Stimulated activated CD8-positive, alpha-beta memory T cell treated with anti-CD3 and anti-CD28 coated beads, Interleukin-4, amount 100 ng/mL, for 24 hours (primary cell): ENCODE measurements around the gene TSHZ2.

Experiments
- DNase-seq: peaks from one replicate; pipeline ENCODE4 v3.0.0-alpha.2; 2020; ENCODE audit warnings: low read depth

Gene TSHZ2, protein sequence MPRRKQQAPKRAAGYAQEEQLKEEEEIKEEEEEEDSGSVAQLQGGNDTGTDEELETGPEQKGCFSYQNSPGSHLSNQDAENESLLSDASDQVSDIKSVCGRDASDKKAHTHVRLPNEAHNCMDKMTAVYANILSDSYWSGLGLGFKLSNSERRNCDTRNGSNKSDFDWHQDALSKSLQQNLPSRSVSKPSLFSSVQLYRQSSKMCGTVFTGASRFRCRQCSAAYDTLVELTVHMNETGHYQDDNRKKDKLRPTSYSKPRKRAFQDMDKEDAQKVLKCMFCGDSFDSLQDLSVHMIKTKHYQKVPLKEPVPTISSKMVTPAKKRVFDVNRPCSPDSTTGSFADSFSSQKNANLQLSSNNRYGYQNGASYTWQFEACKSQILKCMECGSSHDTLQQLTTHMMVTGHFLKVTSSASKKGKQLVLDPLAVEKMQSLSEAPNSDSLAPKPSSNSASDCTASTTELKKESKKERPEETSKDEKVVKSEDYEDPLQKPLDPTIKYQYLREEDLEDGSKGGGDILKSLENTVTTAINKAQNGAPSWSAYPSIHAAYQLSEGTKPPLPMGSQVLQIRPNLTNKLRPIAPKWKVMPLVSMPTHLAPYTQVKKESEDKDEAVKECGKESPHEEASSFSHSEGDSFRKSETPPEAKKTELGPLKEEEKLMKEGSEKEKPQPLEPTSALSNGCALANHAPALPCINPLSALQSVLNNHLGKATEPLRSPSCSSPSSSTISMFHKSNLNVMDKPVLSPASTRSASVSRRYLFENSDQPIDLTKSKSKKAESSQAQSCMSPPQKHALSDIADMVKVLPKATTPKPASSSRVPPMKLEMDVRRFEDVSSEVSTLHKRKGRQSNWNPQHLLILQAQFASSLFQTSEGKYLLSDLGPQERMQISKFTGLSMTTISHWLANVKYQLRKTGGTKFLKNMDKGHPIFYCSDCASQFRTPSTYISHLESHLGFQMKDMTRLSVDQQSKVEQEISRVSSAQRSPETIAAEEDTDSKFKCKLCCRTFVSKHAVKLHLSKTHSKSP (N-terminal part only)

DNA sequence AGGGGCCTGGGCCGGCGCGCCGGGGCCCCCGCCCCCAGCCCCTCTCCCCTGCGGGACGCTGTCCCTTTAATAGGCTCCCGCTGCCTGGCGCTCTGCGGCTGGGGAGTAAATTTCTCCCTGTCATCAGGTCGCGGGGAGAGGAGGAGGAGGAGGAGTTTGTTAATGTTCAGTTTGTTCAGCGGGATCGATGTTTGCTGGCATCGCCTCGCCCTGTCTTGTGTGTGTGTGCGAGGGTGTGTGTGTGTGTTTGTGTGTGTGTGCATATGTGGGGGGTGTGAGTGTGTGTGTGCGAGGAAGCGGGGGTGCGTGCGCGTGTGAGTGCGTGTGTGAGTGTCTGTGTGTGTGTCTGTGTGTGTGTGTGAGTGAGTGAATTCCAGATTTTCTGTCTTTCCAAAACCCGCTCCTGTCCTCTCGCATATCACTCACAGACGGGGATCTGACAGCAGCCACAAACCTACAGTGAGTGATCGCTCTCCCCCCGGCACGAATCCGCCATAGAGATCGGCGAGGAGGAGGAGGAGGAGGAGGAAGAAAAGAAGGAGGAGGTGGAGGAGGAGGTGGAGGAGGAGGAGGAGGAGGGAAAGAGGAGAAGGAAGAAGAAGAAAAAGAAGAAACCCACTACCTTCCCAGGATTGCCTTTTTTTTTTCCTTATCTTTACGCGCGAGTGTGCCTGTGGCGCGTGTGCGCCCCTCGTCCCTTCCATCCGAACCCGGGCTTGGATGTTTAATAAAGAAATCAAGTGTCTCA, at the start of gene TSHZ2:
TSHZ2 (plus strand) TSS at position 169 of the 748 bp plus-strand sequence. CDS start 936 bp downstream, outside the sequence.
- DNase-seq, result no peak

DNA sequence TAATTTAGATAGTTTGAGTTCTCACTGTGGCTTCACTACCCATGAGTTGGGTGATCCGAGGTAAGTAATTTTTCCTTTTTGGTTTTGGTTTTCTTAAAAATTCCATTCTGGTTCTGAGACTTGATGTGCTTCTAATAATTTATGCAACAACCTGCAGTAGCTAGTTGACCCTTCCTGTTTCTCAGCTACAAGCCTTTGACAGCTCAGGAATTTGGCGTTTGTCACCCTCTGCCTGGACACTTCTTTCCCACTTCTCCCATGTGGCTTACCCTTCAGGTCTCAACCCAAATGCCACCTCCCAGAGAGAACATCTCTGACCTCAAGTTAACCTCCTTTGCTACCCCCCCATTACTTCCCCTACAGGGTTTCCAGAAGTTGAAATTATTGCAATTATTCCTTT, 49.7 kb upstream of the TSHZ2 start:
- no peak for DNase-seq

DNA sequence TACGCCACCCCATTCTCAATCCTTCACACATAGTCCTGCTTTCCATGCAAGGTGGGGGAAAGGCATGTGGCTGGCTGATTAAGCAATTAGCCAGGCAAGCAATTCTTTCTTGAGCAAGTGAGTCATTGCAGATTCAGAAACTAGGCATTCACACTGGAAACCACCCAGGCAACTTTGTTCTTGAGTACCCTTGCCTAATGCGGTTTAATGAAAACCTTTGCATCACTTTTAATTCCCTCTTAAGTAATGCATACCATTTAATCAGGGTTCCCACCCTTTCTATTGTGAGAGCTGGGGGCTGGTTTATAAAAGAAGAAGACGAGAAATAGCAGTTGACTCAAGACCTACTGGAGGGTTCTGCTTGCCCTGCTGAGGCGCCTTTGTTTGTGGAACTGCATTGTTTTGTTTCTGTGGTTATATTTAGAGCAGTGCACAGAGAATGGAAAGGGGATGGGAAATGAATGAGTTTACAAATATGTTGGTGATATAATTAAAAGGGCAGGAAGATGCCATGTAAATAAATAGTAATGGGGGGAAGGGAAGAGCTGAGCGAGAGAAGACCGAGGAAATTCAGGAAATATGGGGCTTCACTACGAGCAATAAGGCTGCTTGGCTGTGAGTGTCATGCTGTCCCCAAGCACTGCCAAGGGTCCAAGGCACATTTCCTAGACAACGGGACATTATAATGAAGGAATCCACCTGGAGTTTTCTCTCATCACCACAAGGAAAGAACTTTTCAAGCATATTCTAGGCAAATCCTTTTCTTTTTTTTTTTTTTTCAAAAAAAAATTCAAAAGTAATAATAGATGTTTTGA, 48.8 kb upstream of the TSHZ2 start:
- no peak for DNase-seq

DNA sequence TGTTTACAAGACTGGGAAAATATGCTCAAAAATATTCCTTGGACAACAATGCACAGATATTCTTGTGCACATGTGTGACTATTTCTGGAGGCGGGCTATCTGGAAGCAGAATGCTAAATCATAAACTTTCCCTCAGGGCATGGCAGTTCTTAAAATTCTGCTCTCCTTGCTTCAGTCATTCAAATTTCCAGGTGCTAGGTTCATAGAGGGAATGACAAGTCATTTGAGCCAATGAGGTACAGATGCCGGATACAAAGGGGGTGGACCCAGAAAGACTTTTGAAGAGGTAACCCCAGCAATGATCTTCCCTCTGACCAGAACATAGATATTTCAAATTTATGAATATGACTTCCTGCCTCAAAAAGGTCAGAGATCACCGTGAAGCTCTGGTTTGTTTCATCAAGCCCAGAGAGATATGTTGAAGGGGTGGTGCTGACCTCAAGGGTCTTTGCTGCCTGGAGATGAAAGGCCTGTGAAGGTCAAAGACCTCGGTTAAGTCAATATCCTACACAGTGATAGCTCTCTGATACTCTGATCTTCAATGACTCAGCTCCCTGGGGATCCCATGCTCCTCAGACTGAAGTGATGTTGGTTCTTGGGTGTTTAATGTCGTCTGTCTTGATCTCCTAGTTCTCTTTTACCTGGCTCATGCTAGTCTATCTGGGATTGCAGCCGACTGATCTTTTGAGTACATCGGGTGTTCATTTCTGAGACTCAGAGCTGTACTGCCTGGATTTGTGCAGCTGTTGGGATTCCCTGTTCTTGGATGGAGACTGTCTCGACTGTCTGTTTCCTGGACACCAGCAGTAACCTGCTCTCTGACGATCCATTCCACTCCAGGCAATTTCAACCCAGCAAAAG, 47.5 kb upstream of the TSHZ2 start:
- DNase-seq, result no peak

DNA sequence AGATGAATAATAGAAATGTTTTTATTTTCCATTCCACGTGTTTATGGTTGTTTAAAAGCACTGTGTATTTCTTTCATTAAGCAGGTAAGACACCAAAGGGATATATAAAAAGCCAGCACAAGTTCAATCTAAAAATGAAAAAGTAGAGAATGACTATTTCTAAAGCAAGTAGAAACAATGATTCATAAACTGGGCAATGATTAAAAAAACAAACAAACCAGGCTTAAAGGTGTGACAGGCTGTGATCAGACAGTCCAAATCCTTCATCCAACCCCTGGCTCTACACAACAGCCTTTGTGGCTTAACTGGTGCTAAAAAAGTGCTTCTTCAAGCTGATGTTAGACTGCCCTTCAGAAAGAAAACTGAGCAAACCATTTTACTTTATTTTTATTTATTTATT, 45.7 kb upstream of the TSHZ2 start:
- no peak for DNase-seq

DNA sequence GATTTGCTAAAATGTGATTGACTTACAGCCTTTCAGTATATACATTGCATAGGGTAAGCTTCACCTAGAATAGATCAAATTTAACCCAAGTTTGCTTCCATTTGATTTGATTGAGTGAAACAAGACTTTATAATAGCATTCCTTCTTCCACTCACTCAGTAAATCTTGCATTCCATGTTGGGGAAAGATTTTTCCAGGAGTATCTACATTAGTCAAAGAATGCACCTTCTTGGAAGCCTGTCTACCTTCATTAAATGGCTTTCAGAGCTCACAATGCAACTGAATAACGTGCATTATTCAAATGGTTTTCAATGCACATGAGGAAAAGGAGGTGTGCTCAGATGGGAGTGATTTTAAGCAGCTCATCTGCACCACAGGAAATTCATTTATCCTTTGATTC, 38.3 kb upstream of the TSHZ2 start:
- no peak for DNase-seq

DNA sequence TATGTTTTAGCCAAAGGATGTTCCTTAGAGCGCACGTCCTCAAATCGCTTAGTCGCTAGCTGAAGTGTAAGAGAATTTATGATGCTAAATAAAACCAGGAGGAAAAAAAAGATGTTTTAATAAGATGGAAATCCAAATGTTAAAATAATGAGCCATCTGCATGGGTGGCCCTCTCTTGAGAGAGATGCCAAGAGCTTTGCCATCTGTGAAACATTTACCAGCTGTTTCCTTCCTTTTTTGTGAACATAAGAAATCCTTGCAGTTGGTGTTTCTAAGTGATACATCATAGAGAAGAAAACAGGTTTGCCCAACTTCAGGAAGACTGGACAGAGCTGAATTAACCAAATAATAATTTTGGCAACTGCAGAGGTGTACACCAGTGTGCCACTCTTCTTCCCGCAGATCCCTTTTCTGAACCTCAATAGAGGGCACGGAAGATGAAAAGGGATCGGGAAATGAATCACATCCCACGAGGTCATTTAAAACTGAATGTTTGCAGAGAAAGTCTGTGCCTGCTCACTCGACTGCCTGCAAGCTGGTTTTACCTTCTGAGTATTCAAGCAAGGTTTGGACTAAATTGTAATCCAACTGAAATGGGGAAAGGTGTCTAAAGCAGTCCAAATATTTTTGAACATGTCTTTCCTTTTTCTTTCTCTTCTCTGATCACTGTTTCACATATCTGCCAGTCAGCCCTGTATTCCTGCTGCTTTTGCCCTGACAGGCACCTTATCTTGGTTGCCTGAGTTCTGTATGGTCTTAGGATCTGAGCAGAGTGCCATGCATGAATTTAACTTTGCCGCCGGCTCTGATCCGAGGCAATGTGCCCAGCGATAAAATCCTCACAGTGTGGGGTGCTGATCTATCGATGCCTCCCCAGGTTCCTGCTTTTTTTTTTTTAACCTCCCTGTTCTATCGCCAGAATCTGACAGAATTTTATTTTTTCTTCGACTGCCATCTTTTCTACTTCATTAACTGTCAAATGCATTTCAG, 35.5 kb upstream of the TSHZ2 start:
- DNase-seq, result no peak

GRCh38 chr20:52937591-52938100, 34.5 kb upstream of the TSHZ2 start:
- no peak for DNase-seq

DNA sequence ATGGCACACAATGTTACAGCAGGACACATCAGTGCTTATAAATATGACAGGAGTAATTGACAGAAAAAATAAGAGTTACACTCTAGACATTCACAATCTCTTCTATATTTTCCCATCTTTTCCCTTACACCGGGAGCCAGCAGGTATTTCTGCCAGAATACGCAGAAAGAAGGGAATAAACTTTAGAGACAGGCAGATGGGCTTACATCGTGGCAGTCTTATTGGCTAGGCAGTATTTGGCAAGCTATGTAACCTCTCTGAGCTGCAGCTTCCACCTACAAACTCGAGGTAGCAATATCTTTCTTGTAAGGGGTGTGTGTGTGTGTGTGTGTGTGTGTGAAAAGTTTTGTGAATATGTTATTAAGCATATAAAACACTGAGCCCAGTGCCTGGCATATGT, 33.0 kb upstream of the TSHZ2 start:
- no peak for DNase-seq

GRCh38 chr20:52941808-52942207, 30.4 kb upstream of the TSHZ2 start:
- DNase-seq, result no peak

GRCh38 chr20:52943185-52943841, 28.8 kb upstream of the TSHZ2 start:
- no peak for DNase-seq

DNA sequence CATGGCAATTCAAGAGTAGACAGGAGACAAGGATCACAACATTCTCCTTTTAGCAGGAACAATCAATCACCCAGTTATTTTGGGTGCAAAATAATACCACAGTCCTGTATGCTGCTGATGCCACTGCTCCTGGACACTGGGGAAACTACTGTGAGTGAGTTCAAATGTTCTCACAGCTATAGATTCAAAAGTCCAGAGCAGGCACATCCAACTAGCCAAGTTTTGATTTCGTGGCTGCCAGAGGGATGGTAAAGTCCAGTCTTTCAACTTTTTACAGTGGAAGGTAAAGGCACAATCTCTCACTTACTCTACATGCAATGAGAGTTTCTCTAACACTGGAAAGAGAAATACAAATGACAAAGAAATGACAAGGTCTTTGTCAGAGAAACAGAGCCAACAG, 26.9 kb upstream of the TSHZ2 start:
- no peak for DNase-seq

DNA sequence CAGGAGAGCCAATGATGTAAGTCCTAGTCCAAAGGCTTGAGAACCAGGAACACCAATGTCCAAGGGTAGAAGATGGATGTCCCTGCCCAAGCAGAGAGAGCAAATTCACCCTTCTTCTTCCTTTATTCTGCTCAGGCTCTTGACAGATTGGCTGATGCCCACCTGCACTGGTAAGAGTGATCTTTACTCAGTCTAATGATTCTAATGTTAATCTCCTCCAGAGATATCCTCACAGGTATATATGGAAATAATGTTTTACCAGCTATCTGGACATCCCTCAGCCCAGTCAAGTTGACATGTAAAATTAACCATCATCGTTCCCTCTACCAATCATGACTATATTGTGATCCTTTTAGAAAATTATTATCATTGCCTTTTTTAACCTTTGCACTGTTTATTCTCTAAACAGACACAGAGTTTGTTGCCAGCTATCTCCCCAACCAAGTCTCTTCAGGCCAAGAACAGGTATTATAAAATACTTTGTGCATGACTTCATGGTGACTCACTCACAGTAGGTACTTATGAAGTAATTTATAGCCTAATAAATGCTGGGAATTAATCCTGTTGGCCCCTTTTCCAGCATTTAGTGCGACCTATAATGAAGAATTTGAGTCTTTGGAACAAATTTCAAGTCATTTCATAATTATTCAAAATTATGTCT, 26.2 kb upstream of the TSHZ2 start:
- no peak for DNase-seq

- no peak for DNase-seq
Observed at GRCh38 chr20:52948491-52948890, 23.7 kb upstream of the TSHZ2 start.

- no peak for DNase-seq
Observed at GRCh38 chr20:52953020-52953419, 19.1 kb upstream of the TSHZ2 start.

DNA sequence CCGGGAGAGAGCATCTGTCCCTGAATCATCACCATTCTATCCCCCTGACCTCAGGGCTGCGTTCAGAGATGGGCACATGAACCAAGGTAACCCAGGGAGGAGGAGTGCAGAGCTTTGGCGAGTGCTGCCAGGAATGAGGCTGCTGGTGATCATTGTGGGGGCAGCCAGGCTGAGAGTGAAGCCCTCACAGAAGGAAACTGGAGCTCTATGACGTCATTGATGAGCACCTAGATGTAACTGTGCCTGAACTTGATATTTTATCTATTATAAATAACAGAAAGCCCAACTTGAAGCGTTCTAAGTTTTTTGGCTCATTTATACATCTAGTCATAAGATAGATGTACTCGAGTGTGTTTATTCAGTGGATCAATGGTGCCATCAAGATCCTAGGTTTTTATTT, 17.3 kb upstream of the TSHZ2 start:
- no peak for DNase-seq

GRCh38 chr20:52958211-52958610, 13.9 kb upstream of the TSHZ2 start:
- DNase-seq, result no peak

DNA sequence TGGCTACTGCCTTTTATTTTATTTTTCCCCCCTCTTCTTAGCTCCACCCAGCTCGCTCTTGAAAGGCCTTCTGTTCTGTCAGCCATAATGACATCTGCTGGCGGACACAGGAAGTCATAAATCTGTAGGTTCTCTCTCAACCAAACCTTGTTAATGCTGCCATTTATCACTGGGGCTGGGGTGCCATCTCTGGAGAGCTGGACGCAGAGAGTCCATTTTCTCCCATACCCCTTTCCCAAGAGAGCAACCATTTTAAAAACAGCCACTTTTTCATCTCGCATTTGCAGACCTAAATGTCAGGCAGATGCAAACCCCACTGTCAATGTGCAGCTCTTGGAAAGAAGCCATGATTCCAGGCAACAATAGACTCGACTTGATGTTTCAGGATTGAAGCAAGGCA, 13.0 kb upstream of the TSHZ2 start:
- DNase-seq, result no peak
